ENCODE measurements around the gene SCGB1C2.

DNA sequence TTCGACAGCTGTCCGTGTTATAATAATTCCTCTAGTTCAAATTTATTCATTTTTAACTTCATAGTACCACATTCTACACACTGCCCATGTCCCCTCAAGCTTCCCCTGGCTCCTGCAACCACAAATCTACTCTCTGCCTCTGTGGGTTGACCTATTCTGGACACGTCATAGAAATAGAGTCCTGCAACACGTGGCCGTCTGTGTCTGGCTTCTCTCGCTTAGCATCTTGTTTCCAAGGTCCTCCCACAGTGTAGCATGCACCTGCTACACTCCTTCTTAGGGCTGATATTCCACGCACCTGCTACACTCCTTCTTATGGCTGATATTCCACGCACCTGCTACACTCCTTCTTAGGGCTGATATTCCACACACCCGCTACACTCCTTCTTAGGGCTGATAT is 16.5 kb downstream of the SCGB1C2 start:
- TF ChIP-seq POLR2A (IDR thresholded peaks at IDR 0.05; ENCODE audit: low read depth, low read length) = no peak
- no peak for TF ChIP-seq TAF1 (IDR thresholded peaks at IDR 0.05; ENCODE audit: borderline replicate concordance, low read depth, low read length)
- no peak for TF ChIP-seq POLR2AphosphoS5 (IDR thresholded peaks at IDR 0.05; ENCODE audit: low read depth, low read length)
